Right lobe of liver (tissue), 6 donors: ENCODE measurements around the gene R3HDM4. TPM values are rescaled to one million over a fixed set of nuclear protein-coding genes. Genes with fewer than 3 reads are reported as not detected.

ENCODE experiments used
- ATAC-seq, 4 donors: fragments of 200-7000 bp; cut with Tn5 transposase; one replicate each; pipeline ENCODE4 v1.9.1; 2020; ENCODE audit warnings: mild to moderate bottlenecking in 4 of 4, moderate library complexity in 4 of 4
- DNase-seq, 3 donors: peaks; one replicate each; pipeline ENCODE4 v3.0.0-alpha.2; 2020
- H3K27ac ChIP-seq, 3 donors: fragments of 200-600 bp; one replicate each; pipeline ENCODE4 v1.8.0; 2022
- H3K27me3 ChIP-seq, 2 donors: fragments of 200-600 bp; one replicate each; pipeline ENCODE4 v1.8.0; 2022
- H3K36me3 ChIP-seq, 4 donors: fragments of 200-600 bp; sonication (generic) in 1 of 4; one replicate each; pipeline versions ENCODE4 v1.5.1 to v1.8.0; 2017 to 2022; ENCODE audit warnings: control low read depth in 1 of 4
- H3K4me1 ChIP-seq, 4 donors: fragments of 200-600 bp; sonication (generic) in 1 of 4; one replicate each; pipeline versions ENCODE4 v1.5.1 to v1.8.0; 2017 to 2022; ENCODE audit warnings: control low read depth in 1 of 4
- H3K4me3 ChIP-seq, 3 donors: fragments of 200-600 bp; one replicate each; pipeline ENCODE4 v1.8.0; 2022
- H3K9me3 ChIP-seq, 4 donors: fragments of 200-600 bp; sonication (generic) in 1 of 4; one replicate each; pipeline versions ENCODE4 v1.5.1 to v1.8.0; 2017 to 2022; ENCODE audit warnings: control low read depth in 1 of 4
- CTCF ChIP-seq, 4 donors: fragments of 200-600 bp in 3 of 4; fragments of 450-650 bp in 1 of 4; IDR thresholded peaks; one replicate each; pipeline versions ENCODE4 v1.5.1 to v1.8.0; 2016 to 2022; ENCODE audit warnings: antibody characterized with exemption in 4 of 4, mild to moderate bottlenecking in 2 of 4
- POLR2A ChIP-seq: fragments of 450-650 bp; IDR thresholded peaks from one replicate; pipeline ENCODE4 v1.6.1; 2017; ENCODE audit warnings: antibody characterized with exemption, mild to moderate bottlenecking
- WGBS: methylation state at CpG from one replicate; pipeline ENCODE4 v1.1.6; 2018; ENCODE audit warnings: low coverage, low lambda C conversion rate; ENCODE audit not compliant: insufficient coverage; ENCODE audit errors: missing lambda C conversion rate; 5-methylcytosine and 5-hydroxymethylcytosine counted together
- intact Hi-C, 2 donors: fragments of 100-400 bp; cut with DNase I; formaldehyde crosslinking; loops; one replicate each; pipeline versions ENCODE4 v1.11.2 to v1.14.1; 2022
- total RNA-seq, 6 experiments: library from RNA; depleted of rRNA in 2 of 6; stranded (reverse); fragments of >200 nt in 2 of 6; fragmentation: NEBNext Ultra II Directional in 3 of 6; extraction: Animal tissue kit (Norgen Biotek cat#: 25700) in 3 of 6; gene quantifications; one replicate each; pipeline versions ENCODE4 v1.1.0 to v1.2.4, GENCODE V29; 2016 to 2023
- donor health status: DM: no; HTN: yes; CAD: no.
- donor health status: DM: no; HTN: no; CAD: no.
- donor health status: DM: no; HTN: no; CAD: no.
- donor health status: DM: no; HTN: yes; CAD: no.
- donor health status: DM: no; HTN: yes; CAD: no.

The R3HDM4 gene
- total RNA-seq, 6 experiments from 2014 or later: 14.5 to 28.2 (median 20.5) TPM

GRCh38 chr19:885536-886224 lies 27.3 kb downstream of the R3HDM4 start:
- WGBS: no CpG with 5 or more reads among the region's 64 CpGs
- intact Hi-C loops: no loop called here
- ATAC-seq (no peak), DNase-seq (no peak)
- no peak overlapping the region for H3K27ac ChIP-seq
- no peak for TF ChIP-seq CTCF (IDR thresholded peaks at IDR 0.05)
- H3K4me3 ChIP-seq: no peak overlapping the region
- no peaks in the 10 kb centered on the region for H3K4me1 ChIP-seq
- peaks cover 0 to 19% (median 2%) of the 10 kb centered on the region in 4 donors for H3K36me3 ChIP-seq
- H3K27me3 ChIP-seq: no peaks in the 10 kb centered on the region
- H3K9me3 ChIP-seq: no peaks in the 10 kb centered on the region

- Histone ChIP-seq H3K4me1 (no peaks in the 10 kb centered on the region), H3K9me3 (no peaks in the 10 kb centered on the region), H3K4me3 (no peak overlapping the region), H3K36me3 (peaks cover 0 to 12% (median 2%) of the 10 kb centered on the region in 4 donors), H3K27me3 (no peaks in the 10 kb centered on the region), H3K27ac (no peak overlapping the region)
- 100% methylated on average over 3 of the region's 51 CpGs for WGBS
- intact Hi-C loops: no loop called here
- DNase-seq: no peak
- ATAC-seq: no peak
- TF ChIP-seq POLR2A: no peak
- no peak for TF ChIP-seq CTCF (IDR thresholded peaks at IDR 0.05)
Observed at GRCh38 chr19:884420-885211, 28.4 kb downstream of the R3HDM4 start.

- no peak overlapping the region for H3K4me3 ChIP-seq
- ATAC-seq (peak in 2 of 4 donors; percentile 6 to 28), DNase-seq (no peak)
- no peaks in the 10 kb centered on the region for H3K4me1 ChIP-seq
- 88% methylated on average over 3 of the region's 22 CpGs for WGBS
- peaks cover 0 to 12% (median 1%) of the 10 kb centered on the region in 4 donors for H3K36me3 ChIP-seq
- no peak overlapping the region for H3K27ac ChIP-seq
- H3K27me3 ChIP-seq: no peaks in the 10 kb centered on the region
- TF ChIP-seq POLR2A (no peak), CTCF (IDR thresholded peaks at IDR 0.05) (no peak)
- no peaks in the 10 kb centered on the region for H3K9me3 ChIP-seq
- intact Hi-C loops: no loop called here
Observed at GRCh38 chr19:883661-884211, 29.3 kb downstream of the R3HDM4 start.

- Histone ChIP-seq H3K4me3 (no peak overlapping the region), H3K4me1 (no peaks in the 10 kb centered on the region), H3K9me3 (no peaks in the 10 kb centered on the region), H3K27me3 (no peaks in the 10 kb centered on the region), H3K36me3 (peaks cover 0 to 12% (median 1%) of the 10 kb centered on the region in 4 donors), H3K27ac (no peak overlapping the region)
- TF ChIP-seq POLR2A: no peak
- TF ChIP-seq CTCF (IDR thresholded peaks at IDR 0.05): no peak
- ATAC-seq (no peak), DNase-seq (no peak)
- intact Hi-C loops: no loop called here
- WGBS: 92% methylated on average over 8 of the region's 30 CpGs
Observed at GRCh38 chr19:882871-883497, 30.0 kb downstream of the R3HDM4 start.
